GM19043 (cell line): ENCODE measurements around the gene CEP170B.
"Not testable (repeated sequence)": the region's sequence is repeated elsewhere in the genome, so short reads cannot be mapped to it uniquely, and the experiment has no call there.

ENCODE experiments used
- ATAC-seq: cut with Tn5 transposase; IDR thresholded peaks from one replicate; pipeline ENCODE4 v1.9.1; 2021; ENCODE audit warnings: low read depth; ENCODE audit not compliant: unreplicated experiment

Gene CEP170B

GRCh38 chr14:104888489-104889374 is 23.7 kb downstream of the CEP170B start:
- no peak for ATAC-seq

GRCh38 chr14:104889375-104889757 is 24.3 kb downstream of the CEP170B start:
- ATAC-seq = no peak

- ATAC-seq = not testable (repeated sequence)
Measured at GRCh38 chr14:104890292-104890691, 25.2 kb downstream of the CEP170B start.

GRCh38 chr14:104891121-104891551 is 26.1 kb downstream of the CEP170B start:
- no peak for ATAC-seq

DNA sequence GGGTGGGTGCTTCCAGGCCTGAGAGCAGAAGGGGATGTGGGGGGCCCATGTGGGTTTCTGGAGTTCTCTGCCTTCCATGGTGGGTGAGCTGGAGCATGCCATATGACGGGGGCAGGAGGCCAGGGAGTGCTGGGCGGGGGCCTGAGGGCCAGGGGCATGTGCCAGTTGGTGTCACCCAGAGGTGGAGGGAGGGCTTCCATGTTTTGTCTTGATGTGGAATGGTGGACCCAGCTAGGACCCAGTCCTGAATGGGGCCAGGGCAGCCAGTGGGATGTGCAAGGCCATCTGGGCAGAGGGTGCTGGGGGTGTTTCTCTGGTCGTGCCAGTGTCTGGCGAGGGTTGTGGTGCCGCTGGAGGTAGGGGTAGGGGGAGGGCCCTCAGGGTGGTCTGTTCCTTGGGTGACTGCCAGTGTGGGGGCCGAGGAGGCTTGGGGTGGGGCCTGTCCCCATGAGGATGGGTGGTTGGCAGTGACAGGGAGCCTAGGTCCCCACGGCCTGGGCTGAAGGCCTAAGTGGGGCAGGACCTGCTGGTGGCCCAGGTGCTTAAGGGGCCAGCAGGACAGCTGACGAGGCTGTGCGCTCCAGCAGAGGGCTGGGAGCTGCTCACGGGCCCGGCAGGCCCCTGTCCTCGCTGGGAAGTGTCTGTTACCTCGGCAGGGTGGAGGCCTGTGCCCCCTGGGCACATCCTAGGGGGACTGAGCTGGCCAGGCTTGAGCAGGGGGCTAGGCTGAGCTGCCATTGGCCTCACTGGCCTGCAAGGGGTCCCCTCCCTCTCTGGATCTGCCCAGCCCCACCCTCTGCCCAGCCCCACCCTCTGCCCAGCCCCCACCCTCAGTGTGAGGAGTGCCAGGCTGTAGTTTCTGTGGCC is 26.8 kb downstream of the CEP170B start:
- ATAC-seq = no peak

GRCh38 chr14:104892531-104893434 is 27.7 kb downstream of the CEP170B start:
- ATAC-seq = no peak

DNA sequence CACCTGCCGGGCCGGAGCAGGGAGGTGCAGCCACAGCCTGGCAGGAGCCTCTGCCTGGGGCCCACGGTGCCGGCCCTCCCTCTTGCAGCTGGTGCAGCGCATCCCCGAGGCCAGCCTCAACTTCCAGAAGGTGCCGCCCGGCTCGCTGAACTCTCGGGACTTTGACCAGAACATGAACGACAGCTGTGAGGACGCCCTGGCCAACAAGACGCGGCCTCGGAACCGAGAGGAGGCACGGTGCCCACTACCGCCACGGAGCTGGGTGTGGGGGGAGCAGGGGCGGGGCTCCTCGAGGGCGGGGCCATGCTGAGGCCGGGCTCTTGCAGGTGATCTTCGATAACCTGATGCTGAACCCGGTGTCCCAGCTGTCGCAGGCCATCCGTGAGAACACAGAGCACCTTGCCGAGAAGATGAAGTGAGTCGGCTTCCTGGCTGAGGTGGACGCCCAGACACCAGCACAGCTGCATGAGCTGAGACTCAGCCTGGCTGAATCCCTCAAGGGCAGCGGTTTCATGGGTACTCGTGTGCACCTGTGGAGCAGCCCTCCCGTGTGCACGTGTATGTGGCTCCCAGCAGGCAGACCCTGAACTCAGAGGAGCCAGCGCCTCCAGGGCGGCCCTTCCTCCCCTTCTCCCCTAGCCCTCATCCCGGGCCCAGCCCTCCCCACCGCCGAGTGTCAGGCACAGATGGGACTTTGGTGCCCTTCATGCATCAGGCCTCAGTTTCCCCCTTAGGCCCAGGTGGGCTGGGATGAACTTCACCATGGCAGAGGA is 28.6 kb downstream of the CEP170B start:
- ATAC-seq = no peak

DNA sequence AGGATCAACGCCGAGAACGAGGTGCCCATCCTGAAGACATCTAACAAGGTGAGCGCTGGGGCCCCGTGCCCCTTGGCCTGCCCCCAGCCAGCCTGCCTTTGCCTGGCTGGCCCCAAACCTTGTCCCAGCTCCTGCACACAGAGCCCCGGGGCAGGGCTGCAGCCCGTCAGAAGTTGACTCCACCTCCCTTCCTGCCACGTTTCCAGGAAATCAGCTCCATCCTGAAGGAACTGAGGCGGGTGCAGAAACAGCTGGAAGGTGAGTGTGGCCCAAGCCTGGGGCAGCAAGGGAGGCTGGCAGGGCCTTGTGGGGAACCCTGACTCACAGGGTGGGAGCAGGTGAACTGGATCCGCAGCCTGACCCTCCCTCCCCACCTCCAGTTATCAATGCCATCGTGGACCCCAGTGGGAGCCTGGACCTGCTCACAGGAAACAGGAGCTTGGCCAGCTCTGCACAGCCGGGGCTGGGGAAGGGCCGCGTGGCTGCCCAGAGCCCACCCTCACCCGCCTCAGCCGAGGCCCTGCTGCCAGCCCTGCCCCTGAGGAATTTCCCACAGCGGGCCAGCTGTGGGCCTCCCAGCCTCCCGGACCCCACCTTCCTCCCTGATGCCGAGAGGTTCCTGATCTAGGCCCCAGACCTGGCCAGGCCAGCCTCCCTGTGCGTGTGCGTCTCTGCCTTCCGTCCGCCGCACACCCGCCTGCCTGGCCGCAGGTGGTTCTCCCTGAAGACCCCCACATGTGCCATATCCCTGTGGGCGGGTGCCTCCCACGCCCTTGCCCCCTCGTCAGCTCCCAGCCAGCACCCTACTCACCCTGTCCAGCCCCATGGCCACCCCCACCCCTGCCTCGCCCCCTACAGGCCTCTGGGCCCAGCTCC is 29.5 kb downstream of the CEP170B start:
- no peak for ATAC-seq

GRCh38 chr14:104895207-104895785 is 30.2 kb downstream of the CEP170B start:
- no peak for ATAC-seq

GRCh38 chr14:104895786-104896661 is 31.0 kb downstream of the CEP170B start:
- no peak for ATAC-seq

GRCh38 chr14:104897330-104898194 is 32.5 kb downstream of the CEP170B start:
- no peak for ATAC-seq

- ATAC-seq = no peak
Measured at GRCh38 chr14:104898195-104898558, 33.1 kb downstream of the CEP170B start.

DNA sequence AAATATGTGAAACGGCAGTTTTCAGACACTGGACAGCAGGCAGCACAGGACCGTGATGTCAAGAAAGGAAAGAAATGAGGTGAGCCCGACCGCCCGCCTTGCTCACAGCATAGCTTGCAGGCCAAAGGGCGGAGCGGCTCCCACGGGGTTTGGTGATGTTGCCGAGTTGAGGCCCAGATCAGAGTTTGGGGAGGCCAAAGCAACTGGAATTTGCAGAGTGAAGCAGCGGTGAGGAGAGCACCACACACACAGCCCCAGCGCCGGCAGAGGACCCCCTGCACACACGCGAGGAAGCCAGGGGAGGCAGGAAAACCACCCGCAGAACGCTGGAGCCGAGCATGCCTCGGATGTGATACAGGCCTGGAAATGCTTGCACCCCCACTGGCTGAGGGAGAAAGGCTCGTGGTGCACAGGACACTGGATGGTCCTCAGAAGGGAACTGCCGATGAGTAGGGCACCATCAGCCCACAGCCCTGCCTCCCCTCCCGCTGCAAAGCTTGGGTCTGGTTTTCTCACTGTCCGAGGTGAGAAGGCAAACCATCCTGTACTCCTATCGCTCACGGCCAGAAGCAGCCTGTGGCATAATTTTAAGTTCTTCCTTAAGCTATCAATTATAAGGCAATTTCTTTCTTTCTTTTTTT is 33.9 kb downstream of the CEP170B start:
- no peak for ATAC-seq

DNA sequence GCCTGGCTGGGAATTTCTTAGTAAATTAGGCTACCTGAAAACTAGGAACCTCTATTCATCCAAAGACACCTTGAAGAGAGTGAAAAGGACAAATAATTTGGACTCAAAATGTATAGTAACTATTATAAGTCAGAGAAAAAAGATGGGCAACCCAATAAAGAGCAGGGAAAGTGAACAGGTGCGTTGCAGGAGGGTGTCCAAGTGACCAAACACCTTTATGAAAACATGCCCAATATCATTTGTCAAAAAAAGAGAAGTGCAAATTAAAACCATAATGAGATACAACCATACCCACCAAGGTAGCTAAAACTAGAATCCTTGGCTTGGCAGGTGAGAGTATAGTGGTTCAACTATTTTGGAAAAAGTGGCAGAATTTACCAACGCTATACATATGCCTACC is 34.7 kb downstream of the CEP170B start:
- no peak for ATAC-seq

- no peak for ATAC-seq
Measured at GRCh38 chr14:104900639-104901512, 35.8 kb downstream of the CEP170B start.
